ENCODE measurements around the gene MATCAP1.

DNA sequence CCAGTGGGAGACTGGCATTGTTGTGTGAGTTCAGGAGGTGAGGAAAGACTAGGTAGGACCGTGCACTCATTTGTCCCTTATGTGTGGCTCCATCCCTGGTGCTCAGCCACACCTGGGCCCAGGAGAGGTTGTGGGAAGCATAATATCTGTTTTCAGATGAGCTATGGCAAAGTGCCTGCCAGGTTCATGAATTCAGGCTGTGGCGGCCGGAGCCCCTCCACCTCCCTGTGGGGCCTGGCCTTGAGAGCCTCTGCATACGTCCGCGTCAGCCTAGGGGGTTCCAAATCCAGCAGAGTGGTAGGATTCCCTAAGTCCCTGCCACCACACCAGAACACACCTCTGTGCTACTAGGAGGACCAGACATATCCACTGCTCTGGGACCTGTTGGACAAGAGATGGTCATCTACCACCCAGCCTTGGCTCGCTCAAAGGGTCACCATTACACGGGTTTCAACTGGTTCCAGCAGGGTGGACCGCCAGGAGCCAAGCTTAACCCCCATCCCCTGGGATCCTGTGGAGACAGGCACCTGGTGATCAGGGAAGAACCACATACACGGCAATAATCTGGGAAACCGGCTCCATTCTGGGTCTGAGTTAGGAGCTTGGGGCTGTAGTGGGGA is 35.0 kb downstream of the MATCAP1 start:
- TF ChIP-seq CTCF (IDR thresholded peaks at IDR 0.05; ENCODE audit: insufficient read depth, low read length) (no peak), POLR2AphosphoS5 (IDR thresholded peaks at IDR 0.05; ENCODE audit: low read depth) (no peak), GABPA (IDR thresholded peaks at IDR 0.05; ENCODE audit: low read depth) (no peak), SPI1 (IDR thresholded peaks at IDR 0.05; ENCODE audit: borderline replicate concordance, low read depth) (no peak)
- TF ChIP-seq, protein P1, sequence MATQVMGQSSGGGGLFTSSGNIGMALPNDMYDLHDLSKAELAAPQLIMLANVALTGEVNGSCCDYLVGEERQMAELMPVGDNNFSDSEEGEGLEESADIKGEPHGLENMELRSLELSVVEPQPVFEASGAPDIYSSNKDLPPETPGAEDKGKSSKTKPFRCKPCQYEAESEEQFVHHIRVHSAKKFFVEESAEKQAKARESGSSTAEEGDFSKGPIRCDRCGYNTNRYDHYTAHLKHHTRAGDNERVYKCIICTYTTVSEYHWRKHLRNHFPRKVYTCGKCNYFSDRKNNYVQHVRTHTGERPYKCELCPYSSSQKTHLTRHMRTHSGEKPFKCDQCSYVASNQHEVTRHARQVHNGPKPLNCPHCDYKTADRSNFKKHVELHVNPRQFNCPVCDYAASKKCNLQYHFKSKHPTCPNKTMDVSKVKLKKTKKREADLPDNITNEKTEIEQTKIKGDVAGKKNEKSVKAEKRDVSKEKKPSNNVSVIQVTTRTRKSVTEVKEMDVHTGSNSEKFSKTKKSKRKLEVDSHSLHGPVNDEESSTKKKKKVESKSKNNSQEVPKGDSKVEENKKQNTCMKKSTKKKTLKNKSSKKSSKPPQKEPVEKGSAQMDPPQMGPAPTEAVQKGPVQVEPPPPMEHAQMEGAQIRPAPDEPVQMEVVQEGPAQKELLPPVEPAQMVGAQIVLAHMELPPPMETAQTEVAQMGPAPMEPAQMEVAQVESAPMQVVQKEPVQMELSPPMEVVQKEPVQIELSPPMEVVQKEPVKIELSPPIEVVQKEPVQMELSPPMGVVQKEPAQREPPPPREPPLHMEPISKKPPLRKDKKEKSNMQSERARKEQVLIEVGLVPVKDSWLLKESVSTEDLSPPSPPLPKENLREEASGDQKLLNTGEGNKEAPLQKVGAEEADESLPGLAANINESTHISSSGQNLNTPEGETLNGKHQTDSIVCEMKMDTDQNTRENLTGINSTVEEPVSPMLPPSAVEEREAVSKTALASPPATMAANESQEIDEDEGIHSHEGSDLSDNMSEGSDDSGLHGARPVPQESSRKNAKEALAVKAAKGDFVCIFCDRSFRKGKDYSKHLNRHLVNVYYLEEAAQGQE (IDR thresholded peaks at IDR 0.05; ENCODE audit: insufficient replicate concordance, low read depth): no peak

Measured in HL-60 (cell line).